Caco-2 (cell line): ENCODE data around the gene TRAPPC3. TPM values are rescaled to one million over a fixed set of nuclear protein-coding genes. Genes with fewer than 3 reads are reported as not detected.
"Not testable (repeated sequence)": the region's sequence is repeated elsewhere in the genome, so short reads cannot be mapped to it uniquely, and the experiment has no call there.

Experiments
- BruUV-seq: library from RNA; stranded (reverse); fragments of 400-500 nt; replicated peaks from 2 replicates; lab custom pipeline; 2021; lab: Mats Ljungman, UMichigan
- CTCF ChIA-PET: fragments of 300-600 bp; sonication (Branson Sonifier 250); formaldehyde crosslinking; loops from one replicate; lab custom pipeline; 2022; ENCODE audit warnings: antibody characterized with exemption; lab: Charles Lee
- POLR2A ChIA-PET: fragments of 300-600 bp; sonication (Branson Sonifier 250); formaldehyde crosslinking; loops from one replicate; lab custom pipeline; 2022; ENCODE audit warnings: antibody characterized with exemption; lab: Charles Lee
- DNase-seq, 2 experiments: peaks; one replicate each; pipeline versions ENCODE4 v3.0.0 to v3.0.0-alpha.2; 2020 to 2022
- H3K27me3 ChIP-seq: replicated peaks from 2 replicates; pipeline ENCODE4 v1.6.0; 2011; ENCODE audit warnings: low read length; ENCODE audit not compliant: control insufficient read depth, insufficient read depth
- H3K36me3 ChIP-seq: 2 replicates; pipeline ENCODE4 v1.5.1; 2011; ENCODE audit warnings: low read length; ENCODE audit not compliant: control insufficient read depth, insufficient read depth
- H3K4me1 ChIP-seq: fragments of 250-450 bp; sonication (Bioruptor Pico); 2 replicates; pipeline ENCODE4 v1.5.1; 2020; ENCODE audit warnings: mild to moderate bottlenecking
- H3K4me3 ChIP-seq: 2 replicates; pipeline ENCODE4 v1.5.1; 2011; ENCODE audit warnings: low read depth, mild to moderate bottlenecking, control low read depth, low read length
- H3K9me3 ChIP-seq: fragments of 250-450 bp; sonication (Bioruptor Pico); 2 replicates; pipeline ENCODE4 v1.5.1; 2020; ENCODE audit warnings: mild to moderate bottlenecking, moderate library complexity
- H3K27ac Mint-ChIP-seq: one replicate; pipeline ENCODE4 v1.8.0; 2022; ENCODE audit warnings: mixed read lengths; ENCODE audit not compliant: unreplicated experiment
- H3K27me3 Mint-ChIP-seq: one replicate; pipeline ENCODE4 v1.8.0; 2022; ENCODE audit warnings: mixed read lengths; ENCODE audit not compliant: insufficient read depth, unreplicated experiment
- H3K36me3 Mint-ChIP-seq: one replicate; pipeline ENCODE4 v1.8.0; 2022; ENCODE audit warnings: mild to moderate bottlenecking, mixed read lengths; ENCODE audit not compliant: insufficient read depth, unreplicated experiment
- H3K4me1 Mint-ChIP-seq: one replicate; pipeline ENCODE4 v1.8.0; 2022; ENCODE audit warnings: low read depth, mixed read lengths; ENCODE audit not compliant: unreplicated experiment
- H3K4me3 Mint-ChIP-seq: one replicate; pipeline ENCODE4 v1.8.0; 2022; ENCODE audit warnings: mild to moderate bottlenecking, moderate library complexity, mixed read lengths; ENCODE audit not compliant: unreplicated experiment
- H3K9me3 Mint-ChIP-seq: one replicate; pipeline ENCODE4 v1.8.0; 2022; ENCODE audit warnings: mixed read lengths; ENCODE audit not compliant: unreplicated experiment
- CTCF ChIP-seq, 2 experiments: fragments of 200-600 bp in 1 of 2; IDR thresholded peaks; 1 replicate in 1 of 2; 2 replicates in 1 of 2; pipeline versions ENCODE4 v1.5.1 to v1.8.0; 2011 to 2022; ENCODE audit warnings: antibody characterized with exemption in 1 of 2, control low read depth in 1 of 2, inconsistent platforms in 1 of 2, low read depth in 1 of 2, low read length in 1 of 2, mild to moderate bottlenecking in 1 of 2, moderate library complexity in 1 of 2; ENCODE audit not compliant: insufficient read depth in 1 of 2, severe bottlenecking in 1 of 2, unreplicated experiment in 1 of 2
- intact Hi-C: fragments of 100-400 bp; cut with micrococcal nuclease; formaldehyde crosslinking; loops from one replicate; pipeline ENCODE4 v1.10.0; 2022; ENCODE audit not compliant: unreplicated experiment
- total RNA-seq: library from RNA; stranded (reverse); gene quantifications from 2 replicates; pipeline ENCODE4 v1.2.3, GENCODE V29; 2022

The TRAPPC3 gene
- total RNA-seq, 1 experiment from 2014 or later = 35.4 TPM

- H3K27me3 Mint-ChIP-seq = no peaks in the 10 kb centered on the region
- intact Hi-C loops = no loop called here
- no TSS peak for BruUV-seq
- H3K36me3 Mint-ChIP-seq = peaks cover 26% of the 10 kb centered on the region
- TF ChIP-seq CTCF (IDR thresholded peaks at IDR 0.05; ENCODE audit: insufficient read depth in 1 of 2, low read depth in 1 of 2, low read length in 1 of 2, severe bottlenecking in 1 of 2, unreplicated experiment in 1 of 2) = no peak
- peaks cover 28% of the 10 kb centered on the region for H3K4me1 Mint-ChIP-seq
- ChIA-PET CTCF (interaction anchor here (0.6 to 1.8 kb wide), 4 partner anchors 26 to 125 kb away, joined by 3 to 5 read pairs (median 4); no protein-coding TSS in a partner anchor), POLR2A (no interaction called here)
- H3K27ac Mint-ChIP-seq = no peak overlapping the region
- no peak for DNase-seq
- no peaks in the 10 kb centered on the region for H3K27me3 ChIP-seq
- no peaks in the 10 kb centered on the region for H3K9me3 ChIP-seq
- H3K4me3 Mint-ChIP-seq = no peak overlapping the region
- no peak overlapping the region for H3K4me3 ChIP-seq
- H3K4me1 ChIP-seq = no peaks in the 10 kb centered on the region
- H3K9me3 Mint-ChIP-seq = no peaks in the 10 kb centered on the region
- no peaks in the 10 kb centered on the region for H3K36me3 ChIP-seq
Observed at GRCh38 chr1:36160388-36160948, 11.2 kb upstream of the TRAPPC3 start.

- peaks cover 24% of the 10 kb centered on the region for H3K36me3 Mint-ChIP-seq
- peaks cover 28% of the 10 kb centered on the region for H3K4me1 Mint-ChIP-seq
- no peak for DNase-seq
- H3K27me3 Mint-ChIP-seq = no peaks in the 10 kb centered on the region
- BruUV-seq = no TSS peak
- no peak for TF ChIP-seq CTCF (IDR thresholded peaks at IDR 0.05; ENCODE audit: insufficient read depth in 1 of 2, low read depth in 1 of 2, low read length in 1 of 2, severe bottlenecking in 1 of 2, unreplicated experiment in 1 of 2)
- H3K4me3 Mint-ChIP-seq = no peak overlapping the region
- Histone ChIP-seq H3K4me1 (peaks cover 4% of the 10 kb centered on the region; the same call in 1 of the 2 replicates), H3K36me3 (no peaks in the 10 kb centered on the region), H3K9me3 (no peaks in the 10 kb centered on the region), H3K4me3 (no peak overlapping the region), H3K27me3 (no peaks in the 10 kb centered on the region)
- no peaks in the 10 kb centered on the region for H3K9me3 Mint-ChIP-seq
- ChIA-PET POLR2A (no interaction called here), CTCF (interaction anchor here (1.2 to 1.8 kb wide), 2 partner anchors 28 to 126 kb away, joined by 4 to 5 read pairs; no protein-coding TSS in a partner anchor)
- no peak overlapping the region for H3K27ac Mint-ChIP-seq
- intact Hi-C loops = no loop called here
Observed at GRCh38 chr1:36159614-36160387, 10.5 kb upstream of the TRAPPC3 start.

DNA sequence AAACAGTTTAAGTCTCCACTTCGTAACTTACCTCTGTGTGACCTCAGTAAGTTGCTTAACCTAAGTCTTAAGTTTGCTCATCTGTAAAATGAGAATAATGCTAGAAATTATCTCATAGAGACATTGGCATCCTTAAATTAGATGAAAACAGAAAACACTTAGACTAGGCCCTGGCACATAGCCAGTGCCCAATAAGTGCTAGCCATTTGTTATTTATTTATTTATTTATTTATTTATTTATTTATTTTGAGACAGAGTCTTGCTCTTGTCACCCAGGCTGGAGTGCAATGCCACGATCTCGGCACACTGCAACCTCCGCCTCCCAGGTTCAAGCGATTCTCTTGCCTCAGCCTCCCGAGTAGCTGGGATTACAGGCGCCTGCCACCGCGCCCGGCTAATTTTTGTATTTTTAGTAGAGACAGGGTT lies 9.6 kb upstream of the TRAPPC3 start:
- H3K36me3 ChIP-seq, H3K4me3 ChIP-seq, DNase-seq, H3K9me3 Mint-ChIP-seq, H3K9me3 ChIP-seq, H3K27me3 ChIP-seq, H3K4me1 ChIP-seq, intact Hi-C loops, H3K27me3 Mint-ChIP-seq, BruUV-seq, POLR2A ChIA-PET, H3K27ac Mint-ChIP-seq, H3K4me3 Mint-ChIP-seq, CTCF ChIA-PET: not testable (repeated sequence)
- peaks cover 16% of the 10 kb centered on the region for H3K36me3 Mint-ChIP-seq
- peaks cover 28% of the 10 kb centered on the region for H3K4me1 Mint-ChIP-seq
